ENCODE data around the gene RNU7-1. TPM values are rescaled to one million over a fixed set of nuclear protein-coding genes. Genes with fewer than 3 reads are reported as not detected.

Gene RNU7-1
- total and polyA plus RNA-seq, 9 of the 15 experiments (the other 6 are each of a cell fraction or from before 2014, with no cell fraction given), result not detected

DNA sequence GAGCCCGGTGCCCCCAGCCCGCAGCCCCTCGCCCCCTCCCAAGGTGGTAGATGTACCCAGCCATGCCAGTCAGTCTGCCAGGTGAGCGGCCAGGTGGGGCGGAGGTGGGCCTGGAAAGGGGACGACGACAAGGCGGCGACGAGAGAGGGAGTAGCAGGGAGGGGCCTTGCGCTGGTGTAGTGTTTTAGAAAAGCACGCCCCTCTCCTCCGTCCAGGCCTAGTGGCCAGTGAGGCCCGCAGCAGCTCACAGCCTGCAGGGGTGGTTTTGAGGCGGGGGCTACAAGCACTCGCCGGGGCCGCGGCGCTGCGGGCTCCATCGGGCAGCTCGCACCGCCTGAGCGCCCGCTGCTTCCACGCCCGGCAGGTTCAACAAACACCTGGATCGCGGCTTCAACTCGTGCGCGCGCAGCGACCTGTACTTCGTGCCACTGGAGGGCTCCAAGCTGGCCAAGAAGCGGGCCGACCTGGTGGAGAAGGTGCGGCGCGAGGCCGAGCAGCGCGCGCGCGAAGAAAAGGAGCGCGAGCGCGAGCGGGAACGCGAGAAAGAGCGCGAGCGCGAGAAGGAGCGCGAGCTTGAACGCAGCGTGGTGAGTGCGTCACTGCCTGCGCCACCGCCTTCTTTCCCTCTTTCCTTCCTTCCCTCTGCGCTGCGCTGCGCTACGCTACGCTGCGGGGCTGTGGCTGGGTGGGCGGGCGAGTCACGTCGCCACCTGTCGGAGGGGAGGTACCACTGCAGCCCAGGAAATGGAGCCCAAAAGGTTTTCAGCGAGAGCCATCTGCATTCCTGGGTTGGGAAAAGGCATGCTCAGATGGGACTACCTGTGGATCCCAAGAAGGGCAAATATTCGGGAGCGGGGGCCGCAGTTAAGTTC, 5.9 kb upstream of the RNU7-1 start (continued):
- TF ChIP-seq E2F4 (CRISPR knock-in tag; IDR thresholded peaks at IDR 0.05; ENCODE audit: low read depth) (0 out of 2 replicates have a peak, but pooled peaks have one; percentile 55), ARID1B (IDR thresholded peaks at IDR 0.05) (no peak), FOSL1 (tag; conservative IDR thresholded peaks at IDR 0.05) (no peak), HBP1 (CRISPR knock-in tag; IDR thresholded peaks at IDR 0.05) (no peak), FOS (IDR thresholded peaks at IDR 0.05; ENCODE audit: extremely low read depth, insufficient read length) (no peak), HDAC8 (tag; IDR thresholded peaks at IDR 0.05) (no peak; the same call in 1 of the 2 replicates), ZNF133 (CRISPR knock-in tag; IDR thresholded peaks at IDR 0.05) (no peak), PHTF2 (CRISPR knock-in tag; IDR thresholded peaks at IDR 0.05) (no peak), ZNF589 (CRISPR knock-in tag; IDR thresholded peaks at IDR 0.05; ENCODE audit: low read depth) (no peak; the same call in 1 of the 2 replicates), C11orf30 (IDR thresholded peaks at IDR 0.05; ENCODE audit: low read depth) (peak; percentile 88), ZNF324 (CRISPR knock-in tag; IDR thresholded peaks at IDR 0.05) (no peak), ZBTB8A (IDR thresholded peaks at IDR 0.05; ENCODE audit: partially characterized antibody) (no peak), ZNF224 (CRISPR knock-in tag; IDR thresholded peaks at IDR 0.05) (no peak), THRB (CRISPR knock-in tag; conservative IDR thresholded peaks at IDR 0.05) (no peak)
- TF ChIP-seq, protein P1, sequence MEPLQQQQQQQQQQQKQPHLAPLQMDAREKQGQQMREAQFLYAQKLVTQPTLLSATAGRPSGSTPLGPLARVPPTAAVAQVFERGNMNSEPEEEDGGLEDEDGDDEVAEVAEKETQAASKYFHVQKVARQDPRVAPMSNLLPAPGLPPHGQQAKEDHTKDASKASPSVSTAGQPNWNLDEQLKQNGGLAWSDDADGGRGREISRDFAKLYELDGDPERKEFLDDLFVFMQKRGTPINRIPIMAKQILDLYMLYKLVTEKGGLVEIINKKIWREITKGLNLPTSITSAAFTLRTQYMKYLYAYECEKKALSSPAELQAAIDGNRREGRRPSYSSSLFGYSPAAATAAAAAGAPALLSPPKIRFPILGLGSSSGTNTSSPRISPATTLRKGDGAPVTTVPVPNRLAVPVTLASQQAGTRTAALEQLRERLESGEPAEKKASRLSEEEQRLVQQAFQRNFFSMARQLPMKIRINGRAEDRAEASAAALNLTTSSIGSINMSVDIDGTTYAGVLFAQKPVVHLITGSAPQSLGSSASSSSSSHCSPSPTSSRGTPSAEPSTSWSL (CRISPR knock-in tag; IDR thresholded peaks at IDR 0.05; ENCODE audit: borderline replicate concordance), result no peak
- TF ChIP-seq, protein P2, sequence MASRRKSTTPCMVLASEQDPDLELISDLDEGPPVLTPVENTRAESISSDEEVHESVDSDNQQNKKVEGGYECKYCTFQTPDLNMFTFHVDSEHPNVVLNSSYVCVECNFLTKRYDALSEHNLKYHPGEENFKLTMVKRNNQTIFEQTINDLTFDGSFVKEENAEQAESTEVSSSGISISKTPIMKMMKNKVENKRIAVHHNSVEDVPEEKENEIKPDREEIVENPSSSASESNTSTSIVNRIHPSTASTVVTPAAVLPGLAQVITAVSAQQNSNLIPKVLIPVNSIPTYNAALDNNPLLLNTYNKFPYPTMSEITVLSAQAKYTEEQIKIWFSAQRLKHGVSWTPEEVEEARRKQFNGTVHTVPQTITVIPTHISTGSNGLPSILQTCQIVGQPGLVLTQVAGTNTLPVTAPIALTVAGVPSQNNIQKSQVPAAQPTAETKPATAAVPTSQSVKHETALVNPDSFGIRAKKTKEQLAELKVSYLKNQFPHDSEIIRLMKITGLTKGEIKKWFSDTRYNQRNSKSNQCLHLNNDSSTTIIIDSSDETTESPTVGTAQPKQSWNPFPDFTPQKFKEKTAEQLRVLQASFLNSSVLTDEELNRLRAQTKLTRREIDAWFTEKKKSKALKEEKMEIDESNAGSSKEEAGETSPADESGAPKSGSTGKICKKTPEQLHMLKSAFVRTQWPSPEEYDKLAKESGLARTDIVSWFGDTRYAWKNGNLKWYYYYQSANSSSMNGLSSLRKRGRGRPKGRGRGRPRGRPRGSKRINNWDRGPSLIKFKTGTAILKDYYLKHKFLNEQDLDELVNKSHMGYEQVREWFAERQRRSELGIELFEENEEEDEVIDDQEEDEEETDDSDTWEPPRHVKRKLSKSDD (conservative IDR thresholded peaks at IDR 0.05; ENCODE audit: low read length), result peak; percentile 81
- TF ChIP-seq, protein P3, sequence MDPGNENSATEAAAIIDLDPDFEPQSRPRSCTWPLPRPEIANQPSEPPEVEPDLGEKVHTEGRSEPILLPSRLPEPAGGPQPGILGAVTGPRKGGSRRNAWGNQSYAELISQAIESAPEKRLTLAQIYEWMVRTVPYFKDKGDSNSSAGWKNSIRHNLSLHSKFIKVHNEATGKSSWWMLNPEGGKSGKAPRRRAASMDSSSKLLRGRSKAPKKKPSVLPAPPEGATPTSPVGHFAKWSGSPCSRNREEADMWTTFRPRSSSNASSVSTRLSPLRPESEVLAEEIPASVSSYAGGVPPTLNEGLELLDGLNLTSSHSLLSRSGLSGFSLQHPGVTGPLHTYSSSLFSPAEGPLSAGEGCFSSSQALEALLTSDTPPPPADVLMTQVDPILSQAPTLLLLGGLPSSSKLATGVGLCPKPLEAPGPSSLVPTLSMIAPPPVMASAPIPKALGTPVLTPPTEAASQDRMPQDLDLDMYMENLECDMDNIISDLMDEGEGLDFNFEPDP (CRISPR knock-in tag; IDR thresholded peaks at IDR 0.05), result no peak

Measured in K562 (cell line).